Measurements from ENCODE around the gene IBA57. TPM values are rescaled to one million over a fixed set of nuclear protein-coding genes. Genes with fewer than 3 reads are reported as not detected.

IBA57 gene
- total and polyA plus RNA-seq, 4 donors: 0.95 to 11.1 (median 4.8) TPM

GRCh38 chr1:228214921-228215662 is 49.5 kb downstream of the IBA57 start:
- Histone ChIP-seq H3K27ac (ENCODE audit: low read depth in 1 of 2, low read length in 2 of 2) (no peak overlapping the region), H3K9me3 (ENCODE audit: control insufficient read depth, low read length) (no peaks in the 10 kb centered on the region), H3K4me3 (ENCODE audit: low read length in 2 of 2) (no peak overlapping the region), H3K36me3 (ENCODE audit: control insufficient read depth in 1 of 2, insufficient read depth in 2 of 2, low read length in 1 of 2) (no peaks in the 10 kb centered on the region), H3K27me3 (ENCODE audit: control insufficient read depth in 1 of 2, insufficient read depth in 2 of 2, low read length in 1 of 2) (no peaks in the 10 kb centered on the region), H3K4me1 (ENCODE audit: control insufficient read depth in 1 of 2, insufficient read depth in 2 of 2, low read length in 2 of 2) (no peaks in the 10 kb centered on the region)
- DNase-seq (peak in 1 of 2 donors; percentile 62), ATAC-seq (ENCODE audit: low FRiP score) (no peak)
- WGBS, 2 donors: 93 to 95% methylated on average over 23 of the region's 23 CpGs
- intact Hi-C loops (cut with DNase I): loop anchor here in 1 of 2 donors (5.0 kb wide), 1 partner anchor 83 kb away; no protein-coding TSS in a partner anchor

DNA sequence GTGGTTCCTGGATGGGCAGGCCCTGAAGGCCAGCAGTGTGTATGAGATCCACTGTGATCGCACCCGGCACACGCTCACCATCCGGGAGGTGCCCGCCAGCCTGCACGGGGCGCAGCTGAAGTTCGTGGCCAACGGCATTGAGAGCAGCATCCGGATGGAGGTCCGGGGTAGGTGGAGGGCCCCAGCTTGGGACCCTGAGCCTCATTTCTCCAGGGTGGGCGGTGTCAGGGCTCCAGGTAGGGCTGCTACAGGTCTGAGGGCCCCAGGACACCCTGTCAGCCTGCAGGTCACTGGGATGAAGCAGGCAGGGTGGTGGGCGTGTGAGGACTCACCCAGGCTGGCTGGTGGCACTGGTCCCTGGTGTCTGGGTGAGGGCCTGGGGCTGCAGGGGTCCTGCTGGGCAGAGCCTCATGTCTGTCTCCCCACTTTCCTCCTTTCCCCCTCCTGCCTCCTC is 50.1 kb downstream of the IBA57 start:
- no peak for ATAC-seq (ENCODE audit: low FRiP score)
- intact Hi-C loops (cut with DNase I): no loop called here
- no peaks in the 10 kb centered on the region for H3K4me1 ChIP-seq (ENCODE audit: control insufficient read depth in 1 of 2, insufficient read depth in 2 of 2, low read length in 2 of 2)

GRCh38 chr1:228216371-228217320 is 51.0 kb downstream of the IBA57 start:
- Histone ChIP-seq H3K4me3 (ENCODE audit: low read length in 2 of 2) (no peak overlapping the region), H3K27ac (ENCODE audit: low read depth in 1 of 2, low read length in 2 of 2) (no peak overlapping the region), H3K4me1 (ENCODE audit: control insufficient read depth in 1 of 2, insufficient read depth in 2 of 2, low read length in 2 of 2) (no peaks in the 10 kb centered on the region), H3K27me3 (ENCODE audit: control insufficient read depth in 1 of 2, insufficient read depth in 2 of 2, low read length in 1 of 2) (no peaks in the 10 kb centered on the region), H3K9me3 (ENCODE audit: control insufficient read depth, low read length) (no peaks in the 10 kb centered on the region), H3K36me3 (ENCODE audit: control insufficient read depth in 1 of 2, insufficient read depth in 2 of 2, low read length in 1 of 2) (no peaks in the 10 kb centered on the region)
- 91 to 93% methylated on average over 52 to 53 of the region's 53 CpGs for WGBS, 2 donors
- ATAC-seq (ENCODE audit: low FRiP score) (no peak), DNase-seq (peak in 1 of 2 donors; percentile 70)
- intact Hi-C loops (cut with DNase I): no loop called here

More for the DNA sequence above, 50.1 kb downstream of the IBA57 start:
- H3K36me3 ChIP-seq (ENCODE audit: control insufficient read depth in 1 of 2, insufficient read depth in 2 of 2, low read length in 1 of 2): no peaks in the 10 kb centered on the region
- H3K9me3 ChIP-seq (ENCODE audit: control insufficient read depth, low read length): no peaks in the 10 kb centered on the region
- H3K4me3 ChIP-seq (ENCODE audit: low read length in 2 of 2): no peak overlapping the region
- peak in 1 of 2 donors; percentile 62 for DNase-seq
- 92 to 97% methylated on average over 12 to 13 of the region's 13 CpGs for WGBS, 2 donors
- H3K27ac ChIP-seq (ENCODE audit: low read depth in 1 of 2, low read length in 2 of 2): no peak overlapping the region
- H3K27me3 ChIP-seq (ENCODE audit: control insufficient read depth in 1 of 2, insufficient read depth in 2 of 2, low read length in 1 of 2): no peaks in the 10 kb centered on the region

GRCh38 chr1:228217551-228218344 is 52.1 kb downstream of the IBA57 start:
- Histone ChIP-seq H3K9me3 (ENCODE audit: control insufficient read depth, low read length) (no peaks in the 10 kb centered on the region), H3K4me3 (ENCODE audit: low read length in 2 of 2) (no peak overlapping the region), H3K36me3 (ENCODE audit: control insufficient read depth in 1 of 2, insufficient read depth in 2 of 2, low read length in 1 of 2) (no peaks in the 10 kb centered on the region), H3K27me3 (ENCODE audit: control insufficient read depth in 1 of 2, insufficient read depth in 2 of 2, low read length in 1 of 2) (no peaks in the 10 kb centered on the region), H3K27ac (ENCODE audit: low read depth in 1 of 2, low read length in 2 of 2) (no peak overlapping the region), H3K4me1 (ENCODE audit: control insufficient read depth in 1 of 2, insufficient read depth in 2 of 2, low read length in 2 of 2) (no peaks in the 10 kb centered on the region)
- WGBS, 2 donors: 81% methylated on average over 14 of the region's 14 CpGs
- intact Hi-C loops (cut with DNase I): no loop called here
- no peak for ATAC-seq (ENCODE audit: low FRiP score)
- DNase-seq: no peak

DNA sequence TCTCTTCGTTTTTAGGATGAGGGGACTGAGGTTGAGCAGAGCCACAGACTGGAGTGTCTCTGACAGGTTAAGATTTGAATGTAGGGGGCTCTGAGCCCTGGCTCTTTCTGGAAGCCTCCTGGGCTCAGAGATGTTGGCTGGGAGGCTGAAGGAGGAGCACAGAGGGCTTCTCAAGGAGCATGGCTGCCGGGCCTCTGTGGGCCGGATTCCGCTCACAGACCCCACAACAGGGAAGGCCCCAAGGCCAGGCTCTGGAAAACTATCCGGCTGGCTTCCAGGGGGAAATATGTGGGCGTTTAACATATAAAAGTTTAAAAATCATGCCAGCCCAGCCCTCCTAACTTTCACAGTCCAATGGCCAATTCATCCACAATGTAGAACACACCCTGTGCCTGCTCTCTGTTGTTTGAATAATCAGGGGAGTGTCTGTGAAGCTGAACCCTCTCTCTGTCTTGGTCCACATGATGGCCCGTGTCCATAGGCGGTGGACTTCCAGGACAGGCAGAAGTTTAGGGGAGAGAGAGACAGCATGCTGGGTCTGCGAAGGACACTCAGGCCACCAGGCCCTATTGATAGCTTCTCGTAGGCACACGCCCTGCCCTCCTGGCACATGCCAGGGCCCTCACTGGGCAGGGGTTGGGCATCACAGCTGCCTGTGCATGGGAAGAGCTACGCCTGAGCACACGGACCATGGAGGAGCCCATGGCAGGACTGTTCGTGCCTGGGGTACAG is 53.1 kb downstream of the IBA57 start:
- H3K27me3 ChIP-seq (ENCODE audit: control insufficient read depth in 1 of 2, insufficient read depth in 2 of 2, low read length in 1 of 2): no peaks in the 10 kb centered on the region
- intact Hi-C loops (cut with DNase I): no loop called here
- ATAC-seq (ENCODE audit: low FRiP score) (no peak), DNase-seq (peak in 1 of 2 donors; percentile 64)
- 87 to 89% methylated on average over 14 of the region's 14 CpGs for WGBS, 2 donors
- H3K4me3 ChIP-seq (ENCODE audit: low read length in 2 of 2): no peak overlapping the region
- peaks cover under 1% of the 10 kb centered on the region for H3K9me3 ChIP-seq (ENCODE audit: control insufficient read depth, low read length)
- no peaks in the 10 kb centered on the region for H3K4me1 ChIP-seq (ENCODE audit: control insufficient read depth in 1 of 2, insufficient read depth in 2 of 2, low read length in 2 of 2)
- no peaks in the 10 kb centered on the region for H3K36me3 ChIP-seq (ENCODE audit: control insufficient read depth in 1 of 2, insufficient read depth in 2 of 2, low read length in 1 of 2)
- H3K27ac ChIP-seq (ENCODE audit: low read depth in 1 of 2, low read length in 2 of 2): no peak overlapping the region

GRCh38 chr1:228219245-228219961 is 53.8 kb downstream of the IBA57 start:
- no peak for ATAC-seq (ENCODE audit: low FRiP score)
- Histone ChIP-seq H3K4me1 (ENCODE audit: control insufficient read depth in 1 of 2, insufficient read depth in 2 of 2, low read length in 2 of 2) (no peaks in the 10 kb centered on the region), H3K27ac (ENCODE audit: low read depth in 1 of 2, low read length in 2 of 2) (no peak overlapping the region), H3K27me3 (ENCODE audit: control insufficient read depth in 1 of 2, insufficient read depth in 2 of 2, low read length in 1 of 2) (no peaks in the 10 kb centered on the region), H3K36me3 (ENCODE audit: control insufficient read depth in 1 of 2, insufficient read depth in 2 of 2, low read length in 1 of 2) (no peaks in the 10 kb centered on the region), H3K4me3 (ENCODE audit: low read length in 2 of 2) (no peak overlapping the region), H3K9me3 (ENCODE audit: control insufficient read depth, low read length) (peaks cover 4% of the 10 kb centered on the region)
- DNase-seq: peak in 1 of 2 donors; percentile 57
- 93 to 96% methylated on average over 16 of the region's 16 CpGs for whole genome bisulfite sequencing, 2 donors
- intact Hi-C loops (cut with DNase I): no loop called here

DNA sequence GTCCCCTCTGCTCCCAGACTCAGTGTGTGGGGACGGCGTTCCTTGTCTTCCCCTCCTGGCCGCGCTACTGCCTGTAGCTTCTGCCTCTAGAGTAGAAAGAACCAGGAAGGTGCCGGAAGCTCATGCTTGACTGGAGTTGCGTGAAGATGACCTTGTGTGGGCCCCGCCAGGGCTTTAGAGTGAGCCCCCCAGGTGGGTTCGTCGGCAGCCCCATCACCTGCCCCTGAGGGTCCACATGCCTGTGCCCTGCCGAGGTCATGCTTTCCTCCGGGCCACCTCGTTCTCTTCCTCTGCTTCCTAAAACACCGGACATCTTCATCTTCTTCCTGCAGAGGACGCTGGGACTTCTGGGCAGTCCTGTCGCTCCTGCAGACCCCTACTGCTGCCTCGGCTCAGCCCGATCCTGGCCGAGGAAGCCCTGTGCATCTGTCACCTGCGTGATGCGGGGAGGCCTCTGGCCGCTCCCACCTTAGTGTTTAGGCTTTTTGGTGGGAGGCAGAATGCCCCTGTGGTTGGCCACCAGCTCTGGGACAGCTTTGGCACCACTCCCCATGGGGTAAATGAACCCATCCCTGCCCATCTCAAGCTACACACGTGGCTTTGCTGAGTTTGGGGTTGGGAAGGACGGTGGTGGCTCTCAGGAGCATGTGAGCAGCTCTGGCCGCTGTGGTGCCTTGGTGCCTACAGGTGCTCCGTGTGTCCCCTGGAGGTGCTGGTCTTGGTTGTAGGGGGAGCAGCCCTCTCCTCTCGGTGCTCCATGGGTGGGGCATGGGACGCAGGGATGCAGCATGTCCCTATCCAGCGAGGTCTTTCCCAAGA is 54.6 kb downstream of the IBA57 start:
- Histone ChIP-seq H3K4me3 (ENCODE audit: low read length in 2 of 2) (no peak overlapping the region), H3K36me3 (ENCODE audit: control insufficient read depth in 1 of 2, insufficient read depth in 2 of 2, low read length in 1 of 2) (no peaks in the 10 kb centered on the region), H3K27ac (ENCODE audit: low read depth in 1 of 2, low read length in 2 of 2) (no peak overlapping the region), H3K4me1 (ENCODE audit: control insufficient read depth in 1 of 2, insufficient read depth in 2 of 2, low read length in 2 of 2) (no peaks in the 10 kb centered on the region), H3K9me3 (ENCODE audit: control insufficient read depth, low read length) (peaks cover 8% of the 10 kb centered on the region), H3K27me3 (ENCODE audit: control insufficient read depth in 1 of 2, insufficient read depth in 2 of 2, low read length in 1 of 2) (no peaks in the 10 kb centered on the region)
- intact Hi-C loops (cut with DNase I): no loop called here
- DNase-seq (peak in 1 of 2 donors; percentile 69), ATAC-seq (ENCODE audit: low FRiP score) (no peak)
- 93 to 95% methylated on average over 28 of the region's 28 CpGs for WGBS, 2 donors
